NK-92 (cell line): ENCODE data around the gene DERL2.
"Not testable (repeated sequence)": the region's sequence is repeated elsewhere in the genome, so short reads cannot be mapped to it uniquely, and the experiment has no call there.

Source experiments
- DNase-seq: peaks from one replicate; lab custom pipeline; 2025; ENCODE audit not compliant: unreplicated experiment; lab: John Stamatoyannopoulos, UW

DERL2 gene

DNA sequence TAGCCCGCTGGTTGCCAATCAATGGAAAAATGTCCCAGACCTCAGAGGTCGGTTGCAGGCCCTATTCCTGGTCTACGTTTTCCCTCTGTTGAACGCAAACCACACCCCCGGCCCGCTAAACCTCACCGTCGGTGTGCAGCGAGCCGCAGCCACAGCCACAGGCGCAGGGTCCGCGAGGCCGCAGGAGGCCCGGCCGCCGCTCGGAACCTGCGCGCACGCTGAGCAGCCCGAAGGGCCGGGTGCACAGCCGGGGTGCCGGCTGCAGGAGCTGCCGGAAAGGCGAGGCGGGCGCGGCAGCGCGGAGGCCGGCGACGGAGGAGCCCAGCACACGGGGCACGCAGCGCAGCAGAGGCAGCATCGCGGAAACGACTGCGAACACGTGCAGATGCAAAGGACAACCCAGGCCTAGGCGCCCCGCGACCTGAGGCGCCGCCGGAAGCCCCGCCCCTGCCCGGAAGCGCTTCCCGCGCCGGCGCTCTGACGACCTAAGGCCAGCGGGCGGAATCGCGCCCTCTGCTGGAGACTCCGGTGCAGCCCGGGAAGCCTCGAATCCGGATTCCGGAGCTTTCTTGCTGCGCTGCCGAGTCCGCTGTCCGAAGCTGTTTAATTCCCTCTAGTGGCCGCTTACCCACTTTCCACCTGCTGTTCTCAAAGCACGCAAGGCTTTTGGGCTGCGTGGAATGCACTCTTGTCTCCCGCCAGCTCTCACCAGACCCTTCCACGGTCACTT, 47.1 kb downstream of the DERL2 start, which contains the start of gene C1QBP:
Gene C1QBP (minus strand): TSS at position 440 of the 730 bp plus-strand sequence. CDS start 82 bp downstream, at position 358.
- peak; percentile 25 for DNase-seq

- DNase-seq, result no peak
Observed at GRCh38 chr17:5437721-5438317, 48.2 kb downstream of the DERL2 start.

GRCh38 chr17:5435781-5436315, 50.1 kb downstream of the DERL2 start:
- DNase-seq, result not testable (repeated sequence)

- no peak for DNase-seq
Observed at GRCh38 chr17:5434984-5435383, 51.0 kb downstream of the DERL2 start.

DNA sequence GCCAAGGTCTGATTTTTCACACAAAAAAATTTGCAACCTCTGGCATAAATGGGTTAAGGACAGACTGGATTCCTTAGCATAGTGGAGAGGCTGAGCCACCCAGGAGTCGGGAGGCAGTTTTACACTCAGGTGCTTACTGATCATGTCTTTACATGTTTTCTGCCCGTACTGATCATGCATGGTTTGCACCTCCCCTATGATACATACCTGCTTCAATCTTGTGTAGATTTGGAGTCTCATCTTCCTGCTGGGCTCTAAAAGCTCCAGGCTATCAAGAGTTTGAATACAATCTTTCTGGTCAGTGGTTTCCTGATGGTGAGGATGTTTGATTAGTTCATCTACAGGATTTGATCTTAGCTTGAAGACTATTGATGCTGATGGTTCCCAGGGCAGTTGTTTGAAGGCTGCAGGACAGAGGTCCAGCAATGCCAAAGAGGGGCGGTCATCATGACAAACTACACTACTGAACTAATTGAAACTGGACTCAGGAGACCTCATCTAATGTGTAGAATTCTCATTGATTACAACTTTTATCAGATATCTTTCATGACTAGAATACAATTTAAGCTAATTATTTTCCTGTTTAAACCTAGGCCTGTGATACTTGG, 53.9 kb downstream of the DERL2 start:
- no peak for DNase-seq

- not testable (repeated sequence) for DNase-seq
Observed at GRCh38 chr17:5431234-5431633, 54.7 kb downstream of the DERL2 start.

DNA sequence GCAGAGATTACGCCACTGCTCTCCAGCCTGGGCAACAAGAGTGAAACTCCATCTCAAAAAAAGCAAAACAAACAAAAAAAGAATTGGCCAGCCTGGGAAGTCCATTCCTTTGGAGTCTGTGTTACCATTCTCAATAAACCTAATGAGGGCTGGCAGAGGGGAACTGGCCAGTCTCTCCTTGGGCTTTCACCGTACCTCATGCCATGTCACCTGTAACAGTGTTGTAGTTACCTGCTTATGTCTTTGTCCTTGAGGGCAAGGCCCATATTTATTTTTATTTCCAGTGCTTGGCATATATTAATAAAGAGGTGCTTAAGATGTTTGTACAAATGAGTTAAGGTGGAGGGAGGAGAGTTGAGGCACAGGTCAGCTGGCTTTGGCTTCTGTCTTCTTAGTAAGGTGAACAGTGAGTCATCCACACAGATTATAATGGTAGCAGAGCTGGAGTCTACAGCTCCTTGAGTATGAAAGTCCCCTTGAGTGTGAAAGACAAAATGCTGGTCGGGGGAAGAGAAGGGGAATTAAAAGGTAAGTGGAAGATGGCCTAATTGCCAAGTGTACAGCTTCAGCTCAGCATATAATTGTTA, 55.5 kb downstream of the DERL2 start:
- DNase-seq, result no peak

DNA sequence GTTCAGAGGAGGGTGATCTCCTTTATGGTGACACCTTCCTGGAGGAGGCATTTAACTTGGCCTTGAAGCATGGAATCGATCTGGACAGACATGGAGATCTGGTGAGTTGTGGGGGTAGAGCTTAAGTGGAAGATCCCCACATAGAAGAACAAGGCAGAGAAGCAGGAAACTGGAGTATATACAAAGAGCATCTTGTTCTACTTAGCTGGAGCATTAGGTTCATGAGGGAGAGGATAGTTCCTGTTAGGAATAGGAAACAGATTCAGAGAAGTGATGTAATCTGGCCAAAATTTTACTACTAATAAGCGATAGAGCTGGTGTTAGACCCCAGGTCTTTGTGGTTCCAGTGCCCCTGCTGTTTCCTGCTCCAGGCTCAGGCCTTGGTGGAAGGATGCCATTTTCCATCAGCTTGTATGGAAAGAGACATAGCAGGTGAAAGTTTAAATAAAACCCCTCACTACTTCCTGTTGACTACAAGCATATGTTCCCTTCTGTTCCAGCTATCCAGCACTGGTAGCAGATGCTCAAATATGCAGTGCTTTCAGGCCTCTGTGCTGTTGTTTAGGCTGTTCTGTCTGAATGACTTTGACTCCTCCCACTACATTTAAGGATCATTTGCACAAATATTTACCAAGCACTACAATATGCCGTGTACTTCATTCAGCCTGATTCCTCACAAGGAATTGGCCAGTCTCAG, 56.6 kb downstream of the DERL2 start:
- no peak for DNase-seq

DNA sequence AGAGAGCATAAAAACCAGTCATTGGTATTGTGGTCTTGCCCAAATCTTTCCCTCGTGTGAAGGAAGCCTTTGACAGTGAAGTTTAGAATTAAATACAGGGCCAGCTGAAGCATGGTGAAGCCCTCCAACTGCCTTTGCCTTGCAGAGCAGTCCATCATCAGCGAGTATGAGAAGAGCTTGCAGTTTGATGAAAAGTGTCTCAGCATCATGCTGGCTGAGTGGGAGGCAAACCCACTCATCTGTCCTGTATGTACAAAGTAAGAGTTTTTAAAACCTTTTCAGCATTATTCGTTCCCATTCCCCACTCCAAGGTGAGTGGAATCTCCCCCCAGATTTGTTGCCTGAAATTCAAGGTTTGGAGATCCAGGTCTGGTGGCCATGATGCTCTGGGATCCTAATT, 60.2 kb downstream of the DERL2 start:
- no peak for DNase-seq

DNA sequence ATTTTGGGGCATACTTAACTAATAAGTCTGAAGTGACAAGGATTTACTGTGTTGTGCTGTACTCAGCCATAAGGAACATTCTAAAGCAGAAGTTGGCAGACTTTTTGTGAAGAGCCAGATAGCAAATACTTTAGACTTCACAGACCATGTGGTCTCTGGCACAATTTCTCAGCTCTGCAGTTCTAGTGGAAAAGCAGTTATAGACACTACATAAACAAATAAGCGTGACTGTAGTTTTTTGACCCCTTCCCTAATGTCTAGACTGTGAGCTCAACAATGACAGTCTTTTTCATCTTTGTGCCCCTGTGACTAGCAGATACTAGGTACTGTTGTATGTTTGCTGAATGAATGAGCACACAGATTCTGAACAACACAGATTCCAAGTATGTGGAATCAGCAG, 61.1 kb downstream of the DERL2 start:
- no peak for DNase-seq

DNA sequence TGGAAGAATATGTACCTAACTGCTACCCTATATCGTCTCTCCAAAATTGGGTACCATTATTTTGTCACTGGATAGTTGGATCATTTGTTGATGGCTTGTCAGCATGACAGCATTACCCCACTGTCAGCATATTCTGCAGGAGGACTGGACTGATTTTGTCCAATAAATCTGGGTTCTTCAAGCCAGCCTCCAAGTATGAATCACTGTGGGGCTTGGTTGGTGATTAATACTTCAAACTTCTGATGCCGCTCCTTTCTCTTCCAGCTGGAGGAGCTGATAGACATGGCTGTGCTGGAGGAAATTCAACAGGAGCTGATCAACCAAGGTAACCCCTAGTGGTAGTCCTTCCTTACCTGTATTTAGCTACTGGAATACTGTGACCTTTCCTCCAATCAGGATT, 63.5 kb downstream of the DERL2 start:
- no peak for DNase-seq
